Measurements from ENCODE around the gene TOR1B. TPM values are rescaled to one million over a fixed set of nuclear protein-coding genes. Genes with fewer than 3 reads are reported as not detected.

TOR1B gene
- total RNA-seq, 4 donors from 2014 or later = 17.0 to 31.0 (median 22.7) TPM

- no peak for DNase-seq (ENCODE audit: low spot score in 2 of 2)
- intact Hi-C loops (cut with DNase I; ENCODE audit: low total_unique reads) = no loop called here
- peak overlapping the region; percentile 16 for H3K4me3 ChIP-seq (ENCODE audit: low read depth, poor library complexity, severe bottlenecking)
- WGBS, 2 donors = 18 to 36% methylated on average over 14 of the region's 26 CpGs
- TF ChIP-seq CTCF (IDR thresholded peaks at IDR 0.05) (no peak), POLR2A (IDR thresholded peaks at IDR 0.05) (no peak)
These were observed 20.0 kb downstream of the TOR1B start for GRCh38 chr9:129822898-129823541.

GRCh38 chr9:129823542-129823934 is 20.6 kb downstream of the TOR1B start:
- DNase-seq (ENCODE audit: low spot score in 2 of 2) = no peak
- intact Hi-C loops (cut with DNase I; ENCODE audit: low total_unique reads) = no loop called here
- H3K4me3 ChIP-seq (ENCODE audit: low read depth, poor library complexity, severe bottlenecking) = peak overlapping the region; percentile 82
- no peak for TF ChIP-seq CTCF (IDR thresholded peaks at IDR 0.05)
- no peak for TF ChIP-seq POLR2A (IDR thresholded peaks at IDR 0.05)
- WGBS, 2 donors = 0% methylated on average over 3 to 10 of the region's 15 CpGs

GRCh38 chr9:129823935-129824601 is 21.1 kb downstream of the TOR1B start, which contains the start of gene TOR1A:
TOR1A (minus strand) TSS chr9:129824136; CDS start chr9:129824085, 51 bp downstream.
- 5% methylated on average over 36 to 44 of the region's 47 CpGs for WGBS, 2 donors
- TF ChIP-seq CTCF (IDR thresholded peaks at IDR 0.05) (no peak), POLR2A (IDR thresholded peaks at IDR 0.05) (no peak)
- DNase-seq (ENCODE audit: low spot score in 2 of 2) = peak; percentile 96 to 99
- peak within 1 kb of the TSS; percentile 82 for H3K4me3 ChIP-seq (ENCODE audit: low read depth, poor library complexity, severe bottlenecking)
- intact Hi-C loops (cut with DNase I; ENCODE audit: low total_unique reads) = no loop called here

GRCh38 chr9:129826344-129826743 is 23.4 kb downstream of the TOR1B start:
- TF ChIP-seq CTCF (IDR thresholded peaks at IDR 0.05) = no peak
- no peak for TF ChIP-seq POLR2A (IDR thresholded peaks at IDR 0.05)
- WGBS, 2 donors = 70 to 74% methylated on average over 6 of the region's 6 CpGs

GRCh38 chr9:129826759-129827158 is 23.8 kb downstream of the TOR1B start:
- intact Hi-C loops (cut with DNase I; ENCODE audit: low total_unique reads) = no loop called here
- DNase-seq (ENCODE audit: low spot score in 2 of 2) = no peak
- no peak for TF ChIP-seq CTCF (IDR thresholded peaks at IDR 0.05)
- TF ChIP-seq POLR2A (IDR thresholded peaks at IDR 0.05) = no peak
- no peak overlapping the region for H3K4me3 ChIP-seq (ENCODE audit: low read depth, poor library complexity, severe bottlenecking)
- WGBS, 2 donors = 75 to 82% methylated on average over 1 of the region's 1 CpG

More at GRCh38 chr9:129826344-129826743, 23.4 kb downstream of the TOR1B start:
- intact Hi-C loops (cut with DNase I; ENCODE audit: low total_unique reads) = no loop called here
- no peak for DNase-seq (ENCODE audit: low spot score in 2 of 2)
- H3K4me3 ChIP-seq (ENCODE audit: low read depth, poor library complexity, severe bottlenecking) = no peak overlapping the region

All from lower leg skin (tissue), 4 donors.